Stomach (tissue), 9 donors: Measurements from ENCODE around the gene COA1. TPM values are rescaled to one million over a fixed set of nuclear protein-coding genes. Genes with fewer than 3 reads are reported as not detected.

Experiments
- DNase-seq, 2 donors: peaks; one replicate each; pipeline versions ENCODE4 v3.0.0 to v3.0.0-alpha.2; 2013 to 2019
- H3K27ac ChIP-seq, 5 donors: fragments of 200-600 bp in 4 of 5; sonication (generic) in 4 of 5; one replicate each; pipeline ENCODE4 v1.5.1; 2013 to 2019; ENCODE audit warnings: mild to moderate bottlenecking in 1 of 5, moderate library complexity in 1 of 5
- H3K27me3 ChIP-seq, 3 donors: fragments of 200-600 bp; sonication (generic); one replicate each; pipeline ENCODE4 v1.5.1; 2017 to 2019; ENCODE audit warnings: mixed run types in 1 of 3
- H3K36me3 ChIP-seq, 4 donors: fragments of 200-600 bp; sonication (generic); 1 replicate in 3 of 4; 2 replicates in 1 of 4; pipeline ENCODE4 v1.5.1; 2016 to 2019
- H3K4me1 ChIP-seq, 4 donors: fragments of 200-600 bp; sonication (generic); one replicate each; pipeline ENCODE4 v1.5.1; 2016 to 2019
- H3K4me3 ChIP-seq, 4 donors: fragments of 200-600 bp; sonication (generic) in 3 of 4; one replicate each; pipeline ENCODE4 v1.5.1; 2016 to 2019; ENCODE audit warnings: mild to moderate bottlenecking in 1 of 4
- H3K9me3 ChIP-seq, 4 donors: fragments of 200-600 bp; sonication (generic); one replicate each; pipeline ENCODE4 v1.5.1; 2016 to 2019
- EP300 ChIP-seq: sonication (generic); formaldehyde crosslinking; IDR thresholded peaks from one replicate; pipeline ENCODE4 v1.6.1; 2017; ENCODE audit warnings: antibody characterized with exemption
- POLR2A ChIP-seq, 4 donors: fragments of 450-650 bp; IDR thresholded peaks; one replicate each; pipeline ENCODE4 v1.6.1; 2016; ENCODE audit warnings: antibody characterized with exemption in 4 of 4, control low read depth in 2 of 4, mild to moderate bottlenecking in 1 of 4, moderate library complexity in 1 of 4
- POLR2AphosphoS5 ChIP-seq, 3 donors: sonication (generic); formaldehyde crosslinking; IDR thresholded peaks; one replicate each; pipeline ENCODE4 v1.6.1; 2016; ENCODE audit warnings: antibody characterized with exemption in 3 of 3
- WGBS, 5 donors: extraction: QIAGEN DNeasy Blood & Tissue Kit in 3 of 5; methylation state at CpG; one replicate each; pipeline versions ENCODE4 v1.1.5 to v1.1.7; 2013 to 2018; 5-methylcytosine and 5-hydroxymethylcytosine counted together
- intact Hi-C: fragments of 100-400 bp; cut with DNase I; formaldehyde crosslinking; loops from one replicate; pipeline ENCODE4 v1.15.1; 2023; ENCODE audit warnings: low total_unique reads
- polyA plus RNA-seq, 3 donors: library from polyadenylated mRNA; stranded (reverse); fragments of 200-250 nt; gene quantifications; one replicate each; pipeline ENCODE4 v1.2.3, GENCODE V29; 2013
- total RNA-seq, 5 donors: library from RNA; depleted of rRNA; stranded (reverse); fragments of >200 nt; gene quantifications; one replicate each; pipeline versions ENCODE4 v1.1.0 to v1.2.3, GENCODE V29; 2014 to 2016
- TF ChIP-seq, protein P1 (sequence below), 7 experiments: fragments of 450-650 bp in 4 of 7; fragments of 200-600 bp in 3 of 7; sonication (generic) in 3 of 7; IDR thresholded peaks; one replicate each; pipeline ENCODE4 v1.5.1; 2016 to 2019; ENCODE audit warnings: antibody characterized with exemption in 7 of 7, control low read depth in 2 of 7, mild to moderate bottlenecking in 1 of 7
- donor health status: healthy with polysubstance abuse.
- donor health status: Bipolar disorder and iron deficiency.
- donor health status: healthy.

COA1 gene
- total and polyA plus RNA-seq, 8 donors = 13.9 to 184 (median 69.9) TPM

DNA sequence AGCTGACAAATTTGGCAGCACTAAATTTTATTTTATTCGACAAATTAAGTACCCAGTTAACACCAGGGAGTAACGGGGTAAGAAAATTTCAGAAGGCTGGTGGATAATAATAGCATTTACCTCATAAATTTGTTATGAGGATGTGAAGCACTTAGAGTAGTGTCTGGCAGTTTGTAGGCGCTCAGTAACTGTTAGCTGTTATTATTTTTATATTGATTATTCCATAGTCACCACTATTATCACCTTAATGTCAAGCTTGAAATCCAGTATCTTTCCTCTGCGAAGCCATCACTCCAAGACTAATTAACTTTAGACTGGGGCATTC is 563 bp upstream of the COA1 start:
- WGBS, 5 donors = 17 to 23% (median 19%) methylated on average over 4 of the region's 4 CpGs
- H3K4me1 ChIP-seq = peaks cover 5 to 46% (median 34%) of the 10 kb centered on the region in 4 donors
- no peak for DNase-seq
- H3K9me3 ChIP-seq = no peaks in the 10 kb centered on the region
- H3K27ac ChIP-seq = peak overlapping the region; percentile 81 to 91 (median 86)
- intact Hi-C loops = no loop called here
- no peak for TF ChIP-seq POLR2A (IDR thresholded peaks at IDR 0.05)
- TF ChIP-seq, protein P1, sequence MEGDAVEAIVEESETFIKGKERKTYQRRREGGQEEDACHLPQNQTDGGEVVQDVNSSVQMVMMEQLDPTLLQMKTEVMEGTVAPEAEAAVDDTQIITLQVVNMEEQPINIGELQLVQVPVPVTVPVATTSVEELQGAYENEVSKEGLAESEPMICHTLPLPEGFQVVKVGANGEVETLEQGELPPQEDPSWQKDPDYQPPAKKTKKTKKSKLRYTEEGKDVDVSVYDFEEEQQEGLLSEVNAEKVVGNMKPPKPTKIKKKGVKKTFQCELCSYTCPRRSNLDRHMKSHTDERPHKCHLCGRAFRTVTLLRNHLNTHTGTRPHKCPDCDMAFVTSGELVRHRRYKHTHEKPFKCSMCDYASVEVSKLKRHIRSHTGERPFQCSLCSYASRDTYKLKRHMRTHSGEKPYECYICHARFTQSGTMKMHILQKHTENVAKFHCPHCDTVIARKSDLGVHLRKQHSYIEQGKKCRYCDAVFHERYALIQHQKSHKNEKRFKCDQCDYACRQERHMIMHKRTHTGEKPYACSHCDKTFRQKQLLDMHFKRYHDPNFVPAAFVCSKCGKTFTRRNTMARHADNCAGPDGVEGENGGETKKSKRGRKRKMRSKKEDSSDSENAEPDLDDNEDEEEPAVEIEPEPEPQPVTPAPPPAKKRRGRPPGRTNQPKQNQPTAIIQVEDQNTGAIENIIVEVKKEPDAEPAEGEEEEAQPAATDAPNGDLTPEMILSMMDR (IDR thresholded peaks at IDR 0.05) = no peak
- no peak for TF ChIP-seq POLR2AphosphoS5 (IDR thresholded peaks at IDR 0.05)
- TF ChIP-seq EP300 = no peak
- peak overlapping the region; percentile 70 to 86 (median 76) for H3K4me3 ChIP-seq
- no peaks in the 10 kb centered on the region for H3K27me3 ChIP-seq
- H3K36me3 ChIP-seq = no peaks in the 10 kb centered on the region

DNA sequence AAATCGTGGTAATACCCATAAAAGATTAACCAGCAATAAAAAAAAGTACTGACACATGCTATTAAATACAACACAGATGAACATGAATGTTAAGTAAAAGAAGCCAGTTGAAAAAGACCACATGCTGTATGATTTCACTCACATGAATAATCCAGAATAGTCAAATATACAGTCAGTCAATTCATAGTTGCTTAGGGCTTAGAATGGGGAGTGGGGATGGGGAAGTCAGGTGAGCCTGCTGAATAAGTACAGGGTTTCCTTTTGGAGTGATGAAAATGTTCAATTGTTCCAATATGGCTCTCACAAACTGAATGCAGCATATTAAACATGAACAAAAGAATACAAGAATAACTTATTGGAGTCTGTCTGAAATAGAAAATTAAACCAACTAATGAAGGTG is 1.8 kb downstream of the COA1 start:
- intact Hi-C loops = no loop called here
- H3K27me3 ChIP-seq = no peaks in the 10 kb centered on the region
- DNase-seq = no peak
- H3K27ac ChIP-seq = no peak overlapping the region
- TF ChIP-seq EP300 (no peak), POLR2A (IDR thresholded peaks at IDR 0.05) (no peak), POLR2AphosphoS5 (IDR thresholded peaks at IDR 0.05) (no peak)
- TF ChIP-seq, protein P1 (IDR thresholded peaks at IDR 0.05) = no peak
- H3K36me3 ChIP-seq = no peaks in the 10 kb centered on the region
- WGBS, 5 donors = 36 to 67% (median 43%) methylated on average over 1 of the region's 1 CpG
- no peaks in the 10 kb centered on the region for H3K9me3 ChIP-seq
- H3K4me1 ChIP-seq = peaks cover 5 to 52% (median 36%) of the 10 kb centered on the region in 4 donors
- H3K4me3 ChIP-seq = no peak overlapping the region

DNA sequence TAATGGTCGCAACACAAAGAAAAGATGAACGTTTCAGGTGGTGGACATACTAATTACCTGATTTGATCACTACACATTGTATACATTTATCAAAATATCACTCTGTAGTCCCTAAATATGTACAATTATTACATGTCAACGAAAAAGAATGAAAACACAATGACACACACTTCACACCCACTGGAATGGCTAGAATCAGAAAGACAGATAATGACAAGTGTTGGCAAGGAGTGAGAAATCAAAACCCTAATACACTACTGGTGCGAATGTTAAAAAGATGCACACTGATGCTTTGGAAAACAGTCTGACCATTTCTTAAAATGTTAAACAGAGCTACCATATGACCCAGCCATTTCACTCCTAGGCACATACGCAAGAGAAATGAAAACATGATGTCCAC is 2.3 kb downstream of the COA1 start:
- WGBS, 5 donors = 87 to 92% (median 91%) methylated on average over 5 of the region's 5 CpGs
- Histone ChIP-seq H3K4me1 (peaks cover 5 to 52% (median 36%) of the 10 kb centered on the region in 4 donors), H3K27me3 (no peaks in the 10 kb centered on the region), H3K36me3 (no peaks in the 10 kb centered on the region), H3K27ac (no peak overlapping the region), H3K9me3 (no peaks in the 10 kb centered on the region), H3K4me3 (no peak overlapping the region)
- no peak for DNase-seq
- intact Hi-C loops = no loop called here
- TF ChIP-seq POLR2AphosphoS5 (IDR thresholded peaks at IDR 0.05) (no peak), POLR2A (IDR thresholded peaks at IDR 0.05) (no peak), EP300 (no peak)
- TF ChIP-seq, protein P1 (IDR thresholded peaks at IDR 0.05) = no peak

DNA sequence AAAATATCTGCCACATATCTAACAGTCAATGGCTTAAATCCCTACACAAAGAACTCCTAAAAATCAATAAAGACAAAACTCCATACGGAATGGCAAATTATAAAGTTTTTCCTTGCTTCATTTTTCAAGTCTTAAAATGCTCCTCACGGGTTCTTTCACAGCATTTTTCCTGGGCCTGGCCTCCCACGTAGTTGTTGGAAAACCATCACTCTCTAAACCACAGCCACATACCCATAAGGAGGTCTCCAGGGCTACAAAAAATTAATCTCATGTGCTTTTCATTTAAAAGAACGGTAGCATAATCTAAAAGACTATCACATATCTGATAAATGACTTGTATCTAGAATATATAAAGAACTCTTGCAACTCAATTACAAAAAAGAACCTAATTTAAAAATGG is 2.9 kb downstream of the COA1 start:
- Histone ChIP-seq H3K27me3 (no peaks in the 10 kb centered on the region), H3K9me3 (no peaks in the 10 kb centered on the region), H3K4me1 (peaks cover 5 to 53% (median 36%) of the 10 kb centered on the region in 4 donors), H3K27ac (no peak overlapping the region), H3K36me3 (no peaks in the 10 kb centered on the region), H3K4me3 (no peak overlapping the region)
- 64 to 70% (median 68%) methylated on average over 4 of the region's 4 CpGs for WGBS, 5 donors
- no peak for DNase-seq
- intact Hi-C loops = no loop called here
- TF ChIP-seq, protein P1 (IDR thresholded peaks at IDR 0.05) = no peak
- TF ChIP-seq EP300 = no peak
- TF ChIP-seq POLR2A (IDR thresholded peaks at IDR 0.05) = no peak
- no peak for TF ChIP-seq POLR2AphosphoS5 (IDR thresholded peaks at IDR 0.05)
